Fibroblast of skin of scalp (primary cell): Measurements from ENCODE around the gene LDHB.
"Not testable (repeated sequence)": the region's sequence is repeated elsewhere in the genome, so short reads cannot be mapped to it uniquely, and the experiment has no call there.

ENCODE experiments used
- DNase-seq: peaks from one replicate; pipeline ENCODE4 v3.0.0-alpha.2; 2013

The LDHB gene

DNA sequence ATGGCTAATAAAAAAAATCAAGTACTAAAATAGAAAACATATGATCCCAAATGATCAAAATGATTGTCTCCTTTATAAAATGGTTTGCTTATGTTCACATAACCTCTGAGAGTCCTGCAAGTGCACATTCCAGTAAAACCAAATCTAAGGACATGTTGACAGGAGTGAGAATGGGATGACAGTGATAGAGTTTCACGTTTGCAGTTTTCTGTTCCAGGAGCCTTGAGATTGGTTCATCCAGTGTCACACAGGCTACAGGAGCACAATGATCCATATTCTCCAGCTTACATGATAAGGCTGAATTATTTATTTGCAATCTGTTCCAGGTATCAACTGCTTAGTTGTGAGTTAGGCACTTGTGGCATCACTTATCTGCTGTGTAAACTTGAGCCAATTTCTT lies 51.5 kb downstream of the LDHB start:
- no peak for DNase-seq

DNA sequence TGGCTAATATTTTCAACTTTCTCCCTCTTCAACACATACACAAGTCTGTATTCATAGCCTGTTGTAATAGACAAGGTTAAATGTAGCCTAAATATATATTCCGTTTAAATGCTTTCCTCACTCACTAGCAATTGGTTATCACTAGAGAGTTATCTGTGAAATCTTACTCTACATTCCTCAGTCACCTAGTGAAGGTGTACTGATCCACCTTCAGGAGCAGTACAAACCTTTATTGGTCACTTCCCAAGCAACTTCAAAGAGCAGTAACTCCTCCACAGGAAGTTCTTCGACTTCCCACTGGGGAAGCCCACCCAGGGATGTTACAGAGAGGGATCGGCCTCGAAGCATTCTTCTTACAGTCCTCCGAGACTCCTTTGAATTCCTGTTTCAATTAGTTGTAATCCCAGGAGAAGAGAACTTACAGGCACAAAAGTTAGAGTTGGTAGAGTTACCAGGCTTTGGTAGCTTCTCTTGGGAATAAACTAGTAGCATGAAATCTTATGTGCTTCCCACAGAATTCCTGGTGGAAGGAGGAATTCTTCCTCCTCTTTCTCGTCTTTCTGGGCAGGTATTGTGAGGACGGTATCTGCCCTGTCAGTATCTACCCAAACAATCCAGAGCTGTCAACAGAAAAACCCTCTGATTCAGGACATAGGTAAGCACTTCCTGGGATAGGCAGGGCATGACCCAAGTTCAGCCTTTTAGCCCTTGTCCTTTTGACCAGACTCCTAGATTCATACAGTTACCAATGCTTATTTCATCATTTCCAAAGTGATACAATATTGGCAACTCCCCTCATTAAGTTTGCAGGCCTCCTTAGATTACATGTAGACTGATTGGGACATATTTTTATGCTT lies 53.2 kb downstream of the LDHB start, which contains the start of gene GYS2:
Gene GYS2, minus strand, starts transcription at position 603 of the 857 bp plus-strand sequence. Its CDS starts 255 bp downstream, at position 348.
- no peak for DNase-seq

DNA sequence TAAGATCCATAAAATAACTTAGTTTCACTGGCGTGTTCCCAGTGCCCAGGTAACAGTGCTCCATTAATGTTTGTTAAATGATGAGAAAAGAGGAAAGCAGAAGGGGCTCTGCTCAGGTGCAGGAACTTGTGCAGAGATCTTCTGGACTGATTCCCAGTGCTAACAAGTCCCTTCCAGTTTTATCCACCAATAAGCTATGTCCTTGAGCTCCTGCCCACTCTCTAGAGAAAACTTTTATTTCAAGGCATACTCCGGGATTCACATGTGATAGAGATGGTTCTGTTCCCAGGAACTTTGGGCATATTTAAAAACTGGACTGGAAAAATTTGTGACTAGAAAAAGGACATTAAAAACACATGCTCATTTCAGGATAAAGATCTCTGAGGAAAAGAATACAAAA lies 54.9 kb downstream of the LDHB start:
- no peak for DNase-seq

DNA sequence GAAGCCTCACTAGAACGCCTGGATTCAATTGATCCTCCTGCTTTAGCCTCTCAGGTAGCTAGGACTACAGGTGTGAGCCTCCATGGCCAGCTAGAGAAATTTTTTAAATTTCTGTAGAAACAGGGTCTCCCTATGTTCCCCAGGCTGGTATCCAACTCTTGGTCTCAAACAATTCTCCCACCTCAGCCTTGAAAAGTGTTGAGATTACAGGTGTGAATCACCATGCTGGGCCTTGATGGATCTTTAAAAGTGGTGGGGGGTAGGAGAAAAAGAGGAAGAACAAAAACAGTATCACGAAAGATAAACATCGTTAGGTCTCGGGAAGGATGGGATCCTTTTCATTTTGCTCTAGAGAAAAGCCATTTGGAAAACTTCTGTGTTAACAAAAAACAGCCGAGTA lies 57.4 kb downstream of the LDHB start:
- no peak for DNase-seq

DNA sequence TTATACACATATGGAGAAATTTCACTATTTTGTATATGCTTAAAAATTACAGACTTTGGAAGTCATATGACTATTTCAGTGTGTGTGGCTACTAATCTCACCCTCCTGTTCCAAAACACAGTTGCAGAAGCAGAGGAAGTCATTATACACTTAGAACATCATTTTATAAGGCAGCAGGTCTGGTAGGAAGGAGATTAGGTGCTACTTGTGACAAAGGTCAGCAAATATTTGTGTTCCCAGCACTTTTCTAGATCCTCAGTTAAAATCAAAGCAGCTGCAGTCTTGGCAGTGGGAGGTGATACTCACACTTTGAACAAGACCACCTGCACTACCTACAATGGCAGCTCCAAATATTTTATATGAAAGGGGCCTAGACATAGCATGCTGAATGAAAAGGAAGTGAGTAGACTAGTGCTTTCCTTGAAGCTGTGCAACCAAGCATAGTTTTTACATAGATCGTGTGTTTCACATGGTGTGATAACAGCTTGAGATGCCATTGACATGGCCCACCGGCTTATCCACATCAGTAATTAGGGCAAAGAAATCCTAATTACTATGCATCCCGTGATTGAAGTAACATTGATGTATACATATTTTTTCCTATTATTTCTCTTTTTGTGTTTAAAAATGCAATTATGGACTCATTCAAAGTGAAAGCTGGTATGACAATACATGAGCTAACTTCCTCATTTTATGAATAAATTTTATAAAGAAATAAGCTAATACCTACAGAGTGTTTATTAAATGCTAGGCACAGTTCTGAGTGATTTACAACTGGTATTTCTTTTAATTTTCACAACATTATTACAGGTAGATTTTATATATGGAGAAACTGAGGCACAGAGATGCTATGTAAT lies 58.3 kb downstream of the LDHB start:
- DNase-seq = no peak

DNA sequence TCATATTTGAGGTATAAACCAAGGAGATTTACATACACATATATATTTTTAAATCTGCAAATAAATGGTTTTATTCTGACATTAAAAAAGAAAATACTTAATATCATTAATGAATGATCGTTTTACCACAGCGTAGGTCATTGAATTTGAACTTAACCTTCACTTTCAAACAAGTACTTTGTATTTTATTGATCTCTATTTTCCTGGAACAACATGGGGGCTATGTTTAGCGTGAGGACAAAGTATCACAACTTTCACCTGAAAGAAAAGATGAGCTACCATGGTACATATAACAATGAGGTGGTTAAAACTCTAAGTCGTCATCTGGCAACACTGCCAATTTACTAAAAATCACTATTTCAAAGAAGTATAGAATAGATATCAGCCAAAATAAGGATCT lies 59.0 kb downstream of the LDHB start:
- DNase-seq = no peak

DNA sequence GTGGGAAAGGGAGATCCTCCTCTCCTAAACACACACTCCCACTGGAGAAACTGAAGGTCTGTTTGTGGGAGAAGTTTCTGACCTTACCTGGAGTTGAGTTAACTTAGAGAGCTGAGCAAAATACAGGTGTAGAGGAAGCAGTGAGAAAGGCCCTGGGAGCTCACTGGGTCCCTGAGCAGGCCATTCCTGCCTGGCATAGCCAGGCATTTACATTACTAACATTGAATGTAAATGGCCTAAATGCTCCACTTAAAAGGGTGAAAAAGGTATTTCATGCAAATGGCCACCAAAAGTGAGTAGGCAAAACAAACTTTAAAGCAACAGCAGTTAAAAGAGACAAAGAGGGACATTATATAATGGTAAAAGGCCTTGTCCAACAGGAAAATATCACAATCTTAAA lies 62.3 kb downstream of the LDHB start:
- not testable (repeated sequence) for DNase-seq

DNA sequence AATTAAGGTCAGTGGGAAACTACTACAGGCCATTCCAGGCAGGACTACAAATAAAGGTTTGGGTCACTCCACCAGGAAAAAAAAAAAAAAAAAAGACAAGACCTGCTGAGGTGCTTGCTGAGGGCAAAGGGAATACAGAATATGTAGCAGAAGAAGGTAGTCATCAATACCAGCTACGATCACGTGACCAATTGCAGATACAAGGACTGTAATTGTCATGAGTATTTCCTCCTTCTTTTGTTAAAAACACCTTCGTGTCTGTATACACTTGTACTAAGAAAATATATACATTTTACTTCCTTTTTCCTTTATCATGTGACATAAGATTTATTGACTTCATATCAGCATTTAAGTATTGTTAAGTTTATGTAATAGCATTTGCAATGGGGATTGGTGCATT lies 72.2 kb downstream of the LDHB start:
- DNase-seq = no peak
